HG03103 (cell line): ENCODE measurements around the gene KDM4B.

Experiments
- ATAC-seq: cut with Tn5 transposase; IDR thresholded peaks from one replicate; pipeline ENCODE4 v1.9.1; 2021; ENCODE audit warnings: low read depth; ENCODE audit not compliant: unreplicated experiment

Gene KDM4B

DNA sequence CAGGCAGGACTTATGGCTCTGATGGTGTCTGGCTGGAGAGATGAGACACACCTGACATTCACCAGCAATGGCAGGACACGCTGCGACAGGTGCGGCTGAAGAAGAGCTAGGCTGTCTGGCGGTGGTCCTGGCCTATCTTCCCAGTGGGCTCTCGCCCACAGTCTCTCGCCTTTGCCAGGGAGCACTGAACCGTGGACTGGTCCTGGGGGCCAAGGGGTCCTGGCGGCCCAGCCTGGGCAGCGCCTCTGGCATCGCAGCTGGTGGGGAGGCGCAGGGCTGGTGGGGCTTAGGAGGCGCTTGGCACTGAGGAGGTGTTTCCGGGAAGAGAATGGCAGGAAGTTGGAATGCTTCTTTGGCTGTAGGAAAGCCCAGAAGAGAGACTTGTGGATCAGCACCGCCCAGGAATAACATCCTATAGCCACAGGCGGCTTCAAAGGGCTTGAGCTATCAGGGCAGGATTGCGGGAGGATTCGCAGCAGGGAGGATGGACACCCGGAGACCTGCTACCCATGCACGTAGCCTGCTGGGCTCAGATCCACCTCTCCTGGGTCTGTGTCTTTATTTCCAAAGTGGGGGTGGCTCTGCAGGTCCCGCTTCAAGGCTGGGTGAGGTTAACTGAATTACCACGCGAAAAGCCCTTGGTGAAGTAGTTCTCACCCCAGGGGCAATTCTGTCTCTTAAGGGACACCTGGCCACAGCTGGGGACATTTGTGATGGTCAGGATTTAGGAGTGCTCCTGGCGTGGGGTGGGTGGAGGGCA, 14.6 kb downstream of the KDM4B start:
- ATAC-seq = no peak

DNA sequence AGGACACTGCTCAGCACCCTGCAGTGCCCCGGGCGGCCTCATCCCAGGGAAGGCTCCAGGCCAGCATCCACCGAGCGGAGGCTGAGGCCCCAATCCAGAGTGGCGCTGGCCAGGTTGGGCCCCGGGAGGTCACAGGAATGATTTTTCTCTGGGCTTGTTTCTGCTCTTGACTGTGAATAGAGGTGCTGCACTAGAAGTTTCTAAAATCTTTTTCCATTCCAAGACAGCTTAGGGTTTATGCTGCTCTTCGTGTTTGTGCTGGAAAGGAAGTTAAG, 15.1 kb downstream of the KDM4B start:
- ATAC-seq = no peak

DNA sequence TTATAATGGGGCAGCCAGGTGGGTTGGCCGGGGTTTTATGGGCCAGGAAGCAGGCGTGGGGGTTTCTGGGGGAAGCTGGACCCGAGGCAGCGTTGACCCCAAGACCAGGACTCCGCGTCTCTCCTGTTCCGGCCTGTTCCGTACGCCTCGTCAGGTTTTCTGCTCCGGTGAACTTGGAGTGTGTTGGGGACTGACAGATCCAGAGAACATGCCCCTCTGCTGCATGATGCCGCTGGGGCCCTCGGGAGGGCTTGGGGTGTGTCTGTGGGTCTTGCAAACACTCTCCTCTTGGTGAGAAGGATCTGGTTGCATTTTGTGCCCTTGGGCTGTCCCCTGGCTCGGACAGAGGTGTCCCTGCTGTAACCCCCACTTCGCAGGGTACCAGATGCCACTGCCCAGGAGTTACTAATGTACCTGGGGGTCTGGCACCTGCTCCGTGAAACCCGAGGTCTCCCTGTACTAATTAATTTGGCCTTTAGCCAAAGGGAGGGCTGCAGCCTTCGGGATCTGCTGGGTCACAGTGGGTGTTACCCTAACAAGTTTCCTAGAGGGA, 15.6 kb downstream of the KDM4B start:
- ATAC-seq = no peak

DNA sequence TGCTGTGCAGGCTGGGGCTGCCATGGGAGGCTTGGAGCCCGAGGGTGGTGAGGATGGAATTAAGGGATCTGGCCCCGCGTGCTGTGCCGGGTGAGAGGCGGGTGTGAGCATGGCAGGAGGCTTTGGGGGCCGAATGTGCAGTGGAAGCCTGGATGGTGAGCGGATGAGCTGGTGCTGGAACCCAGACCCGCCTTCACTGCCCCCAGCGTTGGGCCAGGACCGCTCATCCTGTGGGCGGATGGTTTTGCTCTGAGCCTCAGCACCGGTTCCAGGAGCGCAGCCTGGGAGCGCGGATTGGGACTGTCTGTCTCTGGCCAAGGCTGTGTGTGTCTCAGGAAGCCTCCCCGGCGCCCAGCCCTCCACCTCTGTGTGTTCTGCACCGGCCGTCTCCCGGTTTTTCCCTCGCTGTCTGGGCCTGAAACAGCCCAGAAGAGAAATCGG, 16.7 kb downstream of the KDM4B start:
- ATAC-seq = no peak

DNA sequence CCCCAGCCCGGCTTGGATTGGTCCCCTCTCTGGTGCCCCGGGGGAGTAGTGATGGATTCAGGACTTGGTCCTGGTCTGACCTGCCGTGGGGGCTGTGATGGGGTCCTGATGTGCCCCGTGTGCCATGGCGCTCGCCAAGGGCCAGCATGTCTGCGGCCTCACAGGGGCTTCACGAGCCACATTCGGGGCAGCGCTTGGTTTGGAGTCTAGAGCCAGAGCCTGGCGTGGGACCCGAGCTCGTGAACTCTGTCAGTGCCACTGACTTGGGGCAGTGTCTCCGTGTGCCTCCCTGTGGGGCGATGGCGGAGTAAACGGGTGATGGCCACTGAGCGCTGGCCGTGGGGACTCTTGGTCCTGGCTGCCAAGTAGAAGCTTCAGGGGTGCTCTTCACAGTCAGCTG, 17.1 kb downstream of the KDM4B start:
- ATAC-seq = no peak

DNA sequence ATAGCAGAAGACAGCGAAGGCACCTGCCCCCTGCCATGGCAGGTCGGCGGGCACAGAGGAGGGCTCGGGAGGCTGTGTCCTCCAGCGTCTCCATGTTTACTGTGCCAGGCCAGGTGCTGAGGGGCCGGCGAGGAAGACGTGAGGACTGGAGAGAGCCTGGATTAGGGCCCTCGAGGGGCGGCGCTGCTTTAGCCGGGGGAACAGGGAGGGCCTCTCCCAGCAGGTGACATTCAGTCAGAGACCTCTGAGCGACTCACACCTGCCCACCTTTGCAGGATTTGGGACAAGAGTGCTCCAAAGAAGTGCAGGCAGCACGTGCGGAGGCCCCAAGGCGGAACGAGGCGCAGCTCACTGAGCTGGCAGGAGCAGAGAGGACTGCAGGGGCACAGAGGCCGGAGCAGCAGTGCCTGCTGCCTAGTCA, 17.6 kb downstream of the KDM4B start:
- ATAC-seq = no peak

DNA sequence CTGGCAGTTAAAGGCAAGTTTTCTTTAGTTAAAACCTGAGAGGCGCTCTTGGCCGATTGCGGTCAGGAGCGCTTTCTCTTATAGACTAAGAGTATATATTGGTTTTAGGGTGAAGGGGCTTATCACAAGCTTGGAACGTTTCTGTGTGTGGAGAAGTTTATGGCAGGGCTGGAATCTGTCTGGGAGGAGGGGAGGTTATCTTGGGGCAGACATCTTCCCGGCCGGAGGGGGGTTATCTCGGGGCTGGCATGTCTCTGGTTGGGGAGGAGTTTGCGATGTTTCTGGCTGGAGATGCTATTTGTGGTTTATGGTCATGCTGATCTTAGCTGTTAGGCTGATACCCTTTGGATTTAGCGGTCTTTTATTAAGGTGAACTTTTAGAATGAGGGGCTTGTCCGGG, 18.3 kb downstream of the KDM4B start:
- ATAC-seq = no peak

DNA sequence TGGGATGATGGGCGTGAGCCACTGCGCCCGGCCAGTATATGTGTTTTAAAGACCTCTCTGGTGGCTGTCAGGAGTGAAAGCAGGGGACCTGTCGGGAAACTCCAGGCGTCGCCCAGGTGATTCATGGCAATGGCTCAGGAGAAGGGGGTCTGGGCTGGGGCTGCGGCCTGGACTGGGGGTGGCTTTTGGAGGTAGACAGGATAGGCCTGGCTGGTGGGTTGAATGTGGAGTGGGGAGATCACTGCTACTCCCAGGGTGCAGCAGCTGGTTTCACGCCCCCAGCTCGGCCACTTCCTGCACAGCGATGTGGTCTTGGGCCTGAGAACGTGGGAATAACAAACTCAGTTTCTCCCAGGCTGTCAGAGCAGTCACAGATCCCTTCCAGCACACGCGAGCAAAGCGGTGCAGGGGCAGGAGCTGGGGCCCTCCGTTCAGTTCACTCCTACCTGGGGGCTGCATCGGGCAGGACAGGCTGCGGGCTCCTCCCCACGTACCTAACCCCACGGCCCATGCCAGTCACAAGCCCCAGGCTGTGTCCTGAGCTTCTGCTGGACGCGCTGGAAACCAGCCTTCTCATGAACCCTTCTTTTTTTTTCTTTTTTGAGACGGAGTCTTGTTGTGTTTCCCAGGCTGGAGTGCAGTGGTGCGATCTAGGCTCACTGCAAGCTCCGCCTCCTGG, 18.9 kb downstream of the KDM4B start:
- no peak for ATAC-seq

DNA sequence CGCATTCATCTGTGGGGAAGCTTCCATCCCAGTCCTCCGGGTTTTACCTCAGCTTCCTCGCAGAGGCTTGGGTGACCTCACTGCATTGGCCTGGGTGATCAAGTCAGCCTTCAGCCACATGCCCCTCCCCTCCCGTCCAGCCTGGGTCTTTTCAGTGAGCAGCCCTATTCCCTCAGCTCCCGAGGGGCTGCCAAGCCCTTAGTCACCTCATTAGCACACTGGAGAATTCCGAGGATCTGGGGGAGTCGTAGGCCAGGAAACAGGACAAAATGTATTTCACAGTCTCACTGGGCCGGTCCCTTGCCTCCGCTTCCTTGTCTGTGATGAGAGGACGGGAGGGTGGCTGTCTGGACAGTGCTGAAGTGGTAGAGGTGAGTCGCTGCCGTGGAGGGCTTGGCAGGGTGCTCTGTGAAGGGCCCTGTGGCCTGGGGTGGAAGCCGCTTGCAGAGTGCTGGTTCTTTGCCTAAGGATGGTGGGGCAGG, 19.9 kb downstream of the KDM4B start:
- ATAC-seq = no peak

DNA sequence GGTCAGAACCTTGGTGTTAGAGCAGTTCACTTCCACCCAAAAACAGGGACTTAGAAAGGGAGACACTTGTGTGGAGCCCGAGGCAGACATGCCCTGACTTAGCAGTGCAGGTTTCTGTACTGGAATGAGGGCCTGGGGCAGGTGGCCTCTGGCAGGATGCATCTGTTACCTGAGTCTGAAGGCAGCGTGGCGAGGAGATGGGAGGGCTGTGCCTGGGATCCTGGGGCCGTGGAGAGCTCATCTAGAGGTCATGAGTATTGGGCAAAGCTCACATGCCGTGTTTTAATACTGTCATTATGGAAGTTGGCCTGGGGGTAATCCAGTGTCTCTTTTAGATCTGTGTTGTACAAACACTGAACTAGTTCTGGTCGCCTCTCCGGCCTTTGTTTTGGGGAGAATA, 21.4 kb downstream of the KDM4B start:
- ATAC-seq = no peak

DNA sequence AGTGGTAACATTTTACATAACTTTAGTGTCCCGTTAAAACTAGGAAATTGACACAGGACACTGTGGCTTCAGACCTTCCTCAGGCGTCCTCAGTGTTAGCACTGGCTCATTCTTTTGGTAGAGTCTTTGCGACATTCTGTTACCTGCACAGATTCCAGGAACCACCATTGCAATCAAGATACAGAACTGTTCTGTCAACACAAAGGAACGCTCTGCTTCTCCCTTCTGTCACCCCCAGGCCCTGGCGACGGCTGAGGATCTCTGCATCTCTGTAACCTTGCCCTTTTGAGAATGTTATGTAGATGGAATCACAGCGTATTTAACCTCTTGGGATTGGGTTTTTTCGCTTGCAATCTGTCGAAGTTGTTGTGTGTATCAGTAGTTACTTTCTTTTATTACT, 22.6 kb downstream of the KDM4B start:
- no peak for ATAC-seq

DNA sequence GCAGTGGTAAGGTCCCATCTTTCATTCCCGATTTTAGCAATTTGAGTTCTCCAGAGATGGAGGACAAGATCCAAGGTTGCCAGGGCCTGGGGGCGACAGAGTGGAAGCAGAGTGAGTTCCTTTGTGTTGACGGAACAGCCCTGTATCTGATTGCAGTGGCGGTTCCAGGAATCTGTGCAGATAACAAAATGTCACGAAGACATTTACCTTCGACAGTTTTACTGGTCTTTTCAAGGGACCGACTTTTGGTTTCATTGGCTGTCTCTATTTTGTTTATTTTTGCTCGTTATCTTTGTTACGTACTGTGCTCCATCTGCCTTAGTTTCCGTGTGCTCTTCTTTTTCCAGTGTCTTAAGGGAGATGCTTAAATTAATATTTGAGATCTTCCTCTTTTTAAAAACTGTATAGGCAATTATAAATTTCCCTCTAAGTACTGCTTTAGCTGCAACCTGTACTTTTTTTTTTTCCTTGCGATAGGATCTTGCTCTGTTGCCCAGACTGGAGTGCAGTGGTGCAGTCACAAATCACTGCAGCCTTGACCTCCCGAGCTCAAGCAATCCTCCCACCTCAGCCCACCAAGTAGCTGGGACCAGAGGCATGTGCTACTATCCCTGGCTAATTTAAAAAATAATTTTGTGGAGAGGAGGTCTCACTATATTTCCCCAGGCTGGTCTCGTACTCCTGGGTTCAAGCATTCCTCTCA, 23.2 kb downstream of the KDM4B start:
- ATAC-seq = no peak

DNA sequence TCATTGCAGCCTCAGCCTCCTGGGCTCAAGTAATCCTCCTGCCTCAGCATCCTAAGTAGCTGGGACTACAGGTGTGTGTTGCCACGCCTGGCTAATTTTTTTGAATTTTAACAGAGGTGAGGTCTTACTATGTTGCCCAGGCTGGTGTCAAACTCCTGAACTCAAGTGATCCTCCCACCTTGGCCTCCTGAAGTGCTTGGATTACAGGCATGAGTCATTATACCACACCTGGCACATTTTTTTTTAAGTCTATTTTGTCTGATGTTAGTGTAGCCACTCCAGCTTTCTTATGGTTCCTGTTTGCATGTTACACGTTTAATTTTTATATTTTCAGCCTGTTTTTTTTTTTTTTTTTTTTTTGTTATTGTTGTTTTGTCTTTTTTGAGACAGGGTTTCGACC, 24.8 kb downstream of the KDM4B start:
- no peak for ATAC-seq

DNA sequence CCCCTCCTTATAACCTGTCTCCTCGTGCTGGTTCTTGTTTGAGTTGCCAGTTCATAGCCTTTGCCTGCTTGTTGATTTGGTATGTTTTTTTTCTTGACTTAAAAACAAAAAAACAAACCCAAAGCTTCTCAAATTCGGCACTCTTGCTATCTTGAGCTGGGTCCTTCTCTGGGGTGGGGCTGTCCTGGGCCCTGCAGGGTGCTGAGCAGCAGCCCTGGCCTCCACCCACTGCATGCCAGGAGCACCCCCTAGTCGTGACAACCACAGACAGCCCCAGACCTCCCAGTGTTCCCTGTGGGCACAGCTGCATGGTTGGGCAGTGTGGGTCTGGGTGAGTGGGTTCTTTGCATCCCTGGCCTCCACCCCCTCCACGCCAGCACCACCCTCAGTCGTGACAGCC, 27.8 kb downstream of the KDM4B start:
- no peak for ATAC-seq

DNA sequence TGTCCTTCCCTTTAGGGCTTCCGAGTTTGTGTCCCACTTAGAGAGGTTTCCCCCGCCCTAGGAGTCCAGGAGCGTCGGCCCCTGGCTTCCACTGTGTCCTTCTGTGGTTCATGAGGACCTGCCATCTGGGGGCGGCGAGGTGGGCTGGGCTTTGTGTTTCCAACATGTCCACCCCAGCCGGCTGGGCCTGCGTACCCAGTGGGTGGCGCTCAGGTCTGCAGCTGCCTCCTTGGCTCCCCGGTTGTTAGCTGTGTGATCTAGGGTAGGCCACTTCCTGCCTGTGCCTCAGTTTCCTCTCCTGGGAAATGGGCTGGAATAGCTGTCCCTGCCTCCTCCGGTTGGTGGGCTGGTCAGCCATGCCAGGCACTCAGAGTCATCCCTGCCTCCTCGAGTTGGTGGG, 28.4 kb downstream of the KDM4B start:
- ATAC-seq = no peak

DNA sequence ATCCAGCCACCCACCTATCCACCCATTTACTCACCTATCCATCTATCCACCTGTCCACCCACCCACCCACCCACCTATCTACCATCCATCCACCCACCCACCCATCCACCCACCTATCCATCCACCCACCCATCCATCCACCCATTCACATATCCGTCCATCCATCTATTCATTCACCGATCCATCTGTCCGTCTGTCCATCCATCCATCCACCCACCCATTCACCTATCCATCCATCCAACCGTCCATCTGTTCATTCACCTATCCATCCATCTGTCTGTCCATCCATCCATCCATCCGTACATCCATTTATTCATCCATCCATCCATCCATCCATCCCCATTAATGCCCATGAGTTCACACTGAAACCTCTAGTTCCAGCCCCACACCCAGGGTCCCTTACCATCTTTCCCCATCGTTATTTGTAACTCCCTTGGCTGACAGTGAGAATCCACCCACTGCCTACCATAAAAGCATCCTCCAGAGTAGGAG, 31.3 kb downstream of the KDM4B start:
- ATAC-seq = no peak

DNA sequence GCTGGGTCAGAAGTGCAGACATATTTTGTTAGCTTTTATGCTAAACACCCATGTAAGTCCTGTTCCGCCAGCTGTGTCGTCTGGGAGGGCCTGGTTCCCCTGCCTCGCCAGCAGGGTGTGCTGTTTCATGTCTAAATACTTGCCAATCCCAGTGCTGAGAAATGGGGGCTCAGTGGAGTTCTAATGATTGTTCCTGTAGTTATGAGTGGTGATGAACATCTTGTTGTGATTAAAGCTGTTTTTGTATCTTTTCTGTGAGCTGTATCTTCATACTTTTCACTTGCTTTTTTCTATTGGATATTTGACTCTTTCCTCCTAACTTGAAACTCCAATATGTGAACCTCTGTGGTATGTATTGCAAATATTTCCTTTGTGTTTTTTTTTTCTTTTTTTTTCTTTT, 32.7 kb downstream of the KDM4B start:
- no peak for ATAC-seq

DNA sequence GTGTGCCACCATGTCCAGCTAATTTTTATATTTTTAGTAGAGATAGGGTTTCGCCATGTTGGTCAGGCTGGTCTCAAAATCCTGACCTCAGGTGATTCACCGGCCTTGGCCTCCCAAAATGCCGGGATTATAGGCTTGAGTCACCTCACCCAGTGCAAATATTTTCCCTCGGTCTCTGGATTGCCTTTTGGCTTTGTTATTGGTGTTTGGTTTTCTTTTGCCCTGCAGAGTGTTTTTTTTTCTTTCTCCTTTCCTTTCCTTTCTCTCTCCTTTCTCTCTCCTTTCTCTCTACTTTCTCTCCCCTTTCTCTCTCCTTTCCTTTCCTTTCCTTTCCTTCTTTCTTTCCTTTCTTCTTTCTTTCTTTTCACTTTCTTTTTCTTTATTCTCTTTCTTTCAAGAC, 33.2 kb downstream of the KDM4B start:
- ATAC-seq = no peak

DNA sequence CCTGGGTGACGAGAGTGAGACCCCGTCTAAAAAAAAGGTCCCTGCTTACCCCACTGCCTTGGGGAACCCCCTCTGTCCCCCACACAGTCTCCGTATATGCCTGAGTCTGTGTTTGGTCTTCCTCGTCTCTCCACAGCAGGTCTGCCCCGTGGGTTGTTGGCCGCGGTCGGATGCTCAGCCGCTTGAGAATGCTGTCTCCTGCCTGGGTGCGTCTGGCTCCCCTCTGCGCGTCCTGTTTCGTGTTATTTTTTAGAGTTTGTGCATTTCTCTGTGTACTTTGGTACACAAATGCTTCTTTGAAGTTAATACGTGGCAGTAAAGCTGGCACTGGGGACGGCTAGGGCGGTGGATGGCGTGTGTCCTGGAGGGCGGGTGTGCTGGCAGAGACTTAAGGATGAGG, 34.9 kb downstream of the KDM4B start:
- ATAC-seq = no peak

DNA sequence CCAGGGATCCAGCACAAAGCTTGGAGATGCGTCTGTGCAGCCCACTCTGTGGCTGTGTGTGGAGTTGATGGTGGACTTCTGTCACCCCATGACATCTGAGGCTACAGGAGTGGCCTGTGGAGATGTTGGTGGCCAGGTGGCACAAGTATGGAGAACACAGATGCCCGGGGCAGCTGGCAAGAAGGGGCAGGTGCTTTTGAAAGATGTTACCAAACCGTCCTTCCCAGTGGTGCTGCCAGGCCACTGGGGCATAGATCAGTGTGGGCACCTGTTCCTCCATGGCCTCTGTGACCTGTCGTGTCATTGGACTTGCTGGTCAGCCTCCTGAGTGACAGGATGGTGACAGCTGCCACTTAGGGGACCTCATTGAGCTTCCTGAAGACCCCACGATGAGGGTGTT, 36.2 kb downstream of the KDM4B start:
- no peak for ATAC-seq

DNA sequence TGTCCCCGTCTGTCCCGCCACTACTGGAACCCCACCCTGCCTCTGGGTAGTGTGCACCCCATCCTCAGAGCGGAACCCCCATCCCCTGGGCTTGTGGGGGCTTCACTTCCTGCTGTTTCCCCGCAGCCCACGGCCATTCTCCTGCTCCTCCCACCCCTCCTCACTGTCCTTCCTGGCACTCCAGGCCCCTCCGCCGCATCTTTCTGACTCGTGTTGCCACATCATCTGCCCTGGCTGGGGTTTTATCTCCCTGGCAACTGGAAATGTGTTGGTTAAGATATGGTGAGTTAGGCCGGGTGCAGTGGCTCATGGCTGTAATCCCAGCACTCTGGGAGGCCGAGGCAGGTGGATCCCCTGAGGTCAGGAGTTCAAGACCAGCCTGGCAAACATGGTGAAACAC, 37.3 kb downstream of the KDM4B start:
- no peak for ATAC-seq
